T-helper 2 cell treated with Interferon-gamma antibody and Interleukin-4, amounts not matched to agents 100 ng/mL and 5 ng/mL, for 36 hours (primary cell): ENCODE measurements around the gene CCDC85B. TPM values are rescaled to one million over a fixed set of nuclear protein-coding genes. Genes with fewer than 3 reads are reported as not detected.

Source experiments
- intact Hi-C: fragments of 100-400 bp; cut with micrococcal nuclease; formaldehyde crosslinking; loops from one replicate; pipeline ENCODE4 v1.15.1; 2023
- total RNA-seq: library from RNA; stranded (reverse); gene quantifications from 2 replicates; pipeline ENCODE4 v1.2.3, GENCODE V29; 2022

The CCDC85B gene
- total RNA-seq, 1 donor from 2014 or later = 45.2 TPM

- intact Hi-C loops = loop anchor here (1.0 kb wide), 2 partner anchors 11 to 18 kb away; partner anchors contain the start of genes C11orf68, CCDC85B and DRAP1
Observed at GRCh38 chr11:65900899-65901180, 10.4 kb downstream of the CCDC85B start.

DNA sequence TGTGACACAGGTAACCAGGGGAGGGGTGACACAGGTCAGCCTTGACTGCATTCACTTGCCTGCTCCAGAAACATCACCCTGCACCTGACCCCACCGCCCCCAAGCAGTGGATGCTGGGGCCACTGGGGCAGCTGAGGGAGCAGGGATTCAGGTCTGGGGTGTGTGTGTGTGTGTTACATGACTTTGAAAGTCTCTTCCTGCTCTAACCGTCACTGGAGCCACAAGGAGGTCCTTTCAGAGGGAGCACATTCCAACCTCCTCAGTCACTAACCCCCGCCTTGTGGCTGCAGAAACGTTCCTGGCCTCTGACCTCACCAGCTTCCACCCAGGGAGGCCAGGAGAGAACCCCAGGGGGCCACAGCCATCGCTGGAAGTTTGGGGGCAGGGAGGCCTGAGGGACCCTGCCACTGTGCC, 12.6 kb downstream of the CCDC85B start:
- intact Hi-C loops = no loop called here

DNA sequence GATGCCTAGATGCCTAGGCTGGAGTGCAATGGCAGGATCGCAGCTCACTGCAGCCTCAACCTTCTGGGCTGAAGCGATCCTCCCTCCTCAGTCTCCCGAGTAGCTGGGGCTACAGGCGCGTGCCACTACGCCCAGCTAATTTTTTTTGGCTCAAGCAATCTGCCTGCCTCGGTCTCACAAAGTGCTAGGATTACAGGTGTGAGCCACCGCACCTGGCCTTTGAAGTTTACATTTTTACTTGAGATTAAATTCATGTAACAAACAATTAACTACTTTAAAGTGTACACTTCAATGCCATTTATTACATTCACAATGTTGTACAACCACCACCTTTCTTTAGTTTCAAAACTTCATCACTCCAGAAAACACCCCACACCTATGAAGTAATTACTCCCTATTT, 13.2 kb downstream of the CCDC85B start:
- intact Hi-C loops = no loop called here

GRCh38 chr11:65906602-65907001, 16.1 kb downstream of the CCDC85B start:
- intact Hi-C loops = no loop called here

GRCh38 chr11:65907878-65908277, 17.4 kb downstream of the CCDC85B start:
- intact Hi-C loops = no loop called here

GRCh38 chr11:65911682-65912568, 21.5 kb downstream of the CCDC85B start:
- intact Hi-C loops = no loop called here

DNA sequence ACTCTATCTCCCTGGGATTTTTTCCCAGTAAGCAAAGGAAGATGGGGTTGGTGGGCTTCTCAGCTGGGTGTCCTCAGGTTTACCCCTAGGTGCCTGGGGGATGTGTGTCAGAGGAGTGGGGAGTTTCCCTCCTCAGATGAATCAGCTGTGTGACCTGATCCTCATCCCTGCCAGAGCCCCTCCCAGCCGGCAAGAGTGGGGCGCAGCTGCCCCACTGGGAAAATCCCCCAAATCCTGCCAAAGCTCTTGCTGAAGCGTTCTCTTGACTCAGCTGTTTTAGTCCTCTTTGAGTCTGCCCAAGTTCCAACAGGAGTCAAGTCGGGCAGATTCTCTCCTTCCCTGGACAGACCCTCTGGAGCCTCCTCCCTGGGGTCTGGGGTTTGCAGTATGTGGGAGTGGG, 22.4 kb downstream of the CCDC85B start:
- intact Hi-C loops = no loop called here

- intact Hi-C loops = no loop called here
Observed at GRCh38 chr11:65915101-65915820, 24.8 kb downstream of the CCDC85B start.

GRCh38 chr11:65915821-65916251, 25.4 kb downstream of the CCDC85B start:
- intact Hi-C loops = no loop called here

DNA sequence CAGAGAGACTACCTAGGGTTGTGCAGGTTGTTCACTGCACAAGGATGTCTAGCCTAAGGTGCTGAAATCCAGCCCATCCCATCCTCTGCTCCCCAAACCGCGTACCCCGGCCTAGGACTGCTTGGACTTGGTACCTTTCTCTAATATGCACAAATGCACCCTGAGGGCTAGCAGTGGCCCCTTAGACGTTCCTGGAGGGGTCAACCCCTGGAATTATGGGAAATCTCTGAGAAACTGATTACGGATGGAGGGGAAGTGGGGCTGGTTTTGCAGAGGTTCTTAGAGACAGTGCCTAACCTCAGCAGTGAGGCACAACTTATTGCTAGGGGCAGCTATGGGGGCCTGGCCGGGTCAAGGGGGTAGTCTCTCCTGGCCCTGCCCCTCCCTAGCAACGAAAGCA, 25.9 kb downstream of the CCDC85B start:
- intact Hi-C loops = no loop called here

GRCh38 chr11:65917077-65917433, 26.6 kb downstream of the CCDC85B start:
- intact Hi-C loops = no loop called here

DNA sequence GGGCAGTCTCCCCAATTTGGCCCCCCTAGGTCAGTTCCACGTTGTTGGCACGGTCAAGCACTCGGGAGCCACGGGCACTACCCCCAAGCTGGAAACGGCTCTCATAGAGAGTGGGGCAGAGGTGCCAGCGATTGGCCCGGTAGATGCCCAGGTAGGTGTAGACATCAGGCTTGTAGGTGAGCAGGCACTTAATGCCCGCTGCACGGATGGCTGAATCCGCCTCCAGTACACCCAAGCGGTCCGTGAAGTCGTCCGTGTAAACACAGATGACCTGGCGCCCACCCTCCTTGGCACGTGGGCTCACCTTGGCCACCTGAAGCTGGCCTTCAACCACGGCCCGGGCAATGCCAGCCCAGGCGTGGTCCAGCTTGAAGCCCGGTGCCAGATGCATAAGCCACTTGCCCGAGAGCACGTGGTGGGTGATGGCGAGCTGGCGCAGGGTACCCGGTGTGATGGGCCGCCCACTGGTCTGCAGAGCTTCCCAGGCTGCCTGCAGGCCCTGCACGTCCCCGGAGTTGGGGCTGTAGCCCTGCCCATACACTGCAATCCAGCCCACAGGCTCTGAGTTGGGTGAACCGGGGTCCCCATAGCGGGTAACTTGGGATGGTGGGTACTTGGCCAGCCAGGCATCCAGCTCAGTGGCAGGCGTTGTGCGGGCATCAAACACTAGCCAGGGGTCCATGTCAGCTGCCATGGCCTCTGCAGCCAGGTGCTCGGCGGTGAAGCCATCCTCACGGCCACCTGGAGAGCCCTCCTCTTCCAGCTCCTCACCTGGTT, 27.1 kb downstream of the CCDC85B start:
- intact Hi-C loops = no loop called here

DNA sequence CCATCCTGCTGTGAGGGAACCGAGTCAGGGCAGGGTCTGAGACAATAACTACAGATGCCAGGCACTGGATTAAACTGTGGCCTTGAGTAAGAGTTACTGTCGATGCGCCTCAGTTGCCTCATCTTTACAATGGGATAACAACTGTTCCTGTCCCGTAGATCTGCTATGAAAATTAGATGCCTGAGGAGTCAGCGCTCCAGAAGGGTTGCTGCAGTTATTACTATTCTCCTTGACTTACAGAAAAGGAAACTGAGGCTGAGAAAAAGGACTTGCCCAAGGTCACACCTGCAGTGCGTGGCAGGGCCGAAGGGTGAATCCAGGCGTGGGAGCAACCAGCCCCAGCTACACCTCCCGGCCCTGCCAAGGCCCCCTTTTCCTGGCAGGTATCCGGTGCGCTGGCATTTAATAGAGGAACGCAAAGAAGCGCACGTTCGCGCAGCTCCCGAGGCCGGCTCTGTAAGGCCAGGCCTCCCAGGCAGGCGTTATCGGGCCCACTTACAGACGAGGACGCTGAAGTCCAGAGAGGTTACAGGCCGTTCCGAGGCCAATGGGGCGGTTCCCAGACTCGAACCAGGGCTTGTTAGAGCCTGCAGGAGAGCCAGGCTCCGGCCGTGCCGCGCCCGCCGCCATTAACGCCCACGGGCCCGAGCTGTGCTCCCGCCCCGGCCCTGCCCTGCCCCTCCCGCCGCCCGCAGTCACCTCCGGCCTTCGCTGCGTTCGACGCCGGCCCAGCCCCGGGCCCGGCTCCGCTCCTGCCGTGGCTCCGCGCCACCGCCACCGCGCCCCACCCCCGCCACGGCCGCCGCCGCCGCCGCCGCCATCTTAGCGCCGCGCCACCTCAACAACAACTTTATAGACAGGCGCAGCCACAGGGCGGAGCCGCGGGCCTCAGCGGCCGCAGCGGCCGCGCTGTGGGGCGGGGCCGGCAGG, 28.0 kb downstream of the CCDC85B start, which contains the start of gene C11orf68:
Gene C11orf68 (minus strand): TSS at position 852 of the 930 bp plus-strand sequence. CDS start 31 bp downstream, at position 821.
- intact Hi-C loops = loop anchor here (1.0 kb wide), 8 partner anchors 10 to 303 kb away; partner anchors contain the start of genes CFL1, FIBP, FOSL1 and PCNX3

- intact Hi-C loops = loop anchor here (1.0 kb wide), 8 partner anchors 9 to 304 kb away; partner anchors contain the start of genes CFL1, FIBP, FOSL1 and PCNX3
Observed at GRCh38 chr11:65919141-65919572, 28.7 kb downstream of the CCDC85B start, which contains the start of gene DRAP1. TSS of gene DRAP1 (plus strand) at chr11:65919426. CDS start at chr11:65919502, 76 bp downstream.

DNA sequence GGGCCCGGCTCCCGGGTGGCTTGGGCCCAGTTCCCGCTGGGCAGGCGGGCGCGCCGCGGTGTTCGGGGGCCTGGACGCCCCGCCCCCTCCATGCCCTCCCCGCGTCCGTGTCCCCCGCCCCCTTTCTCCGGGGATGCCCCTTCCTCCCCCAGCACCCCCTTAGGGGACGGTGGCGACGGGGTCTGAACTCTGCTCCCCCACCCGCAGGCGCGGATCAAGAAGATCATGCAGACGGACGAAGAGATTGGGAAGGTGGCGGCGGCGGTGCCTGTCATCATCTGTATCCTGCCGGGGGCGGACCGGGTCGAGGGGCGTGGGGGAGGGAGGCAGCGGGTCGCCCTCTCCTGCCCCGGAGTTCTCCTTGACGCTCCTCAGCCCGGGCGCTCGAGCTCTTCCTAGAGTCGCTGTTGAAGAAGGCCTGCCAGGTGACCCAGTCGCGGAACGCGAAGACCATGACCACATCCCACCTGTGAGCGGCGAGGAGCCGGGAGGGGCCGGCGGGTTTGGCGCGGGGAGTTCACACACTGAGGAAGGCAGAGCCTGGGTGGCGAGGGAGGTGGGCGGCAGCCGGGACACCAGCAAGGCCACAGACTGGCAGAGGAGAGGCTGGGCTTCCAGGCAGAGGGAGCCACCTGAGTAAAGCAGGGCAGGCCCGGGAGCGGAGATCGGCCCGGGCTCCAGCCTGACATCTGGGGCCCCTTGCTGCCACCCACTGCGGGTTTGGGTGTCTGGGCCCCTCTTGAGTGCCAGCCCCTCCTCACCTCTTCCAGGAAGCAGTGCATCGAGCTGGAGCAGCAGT, 29.3 kb downstream of the CCDC85B start:
- intact Hi-C loops = loop anchor here (1.0 kb wide), 8 partner anchors 9 to 304 kb away; partner anchors contain the start of genes CFL1, FIBP, FOSL1 and PCNX3

DNA sequence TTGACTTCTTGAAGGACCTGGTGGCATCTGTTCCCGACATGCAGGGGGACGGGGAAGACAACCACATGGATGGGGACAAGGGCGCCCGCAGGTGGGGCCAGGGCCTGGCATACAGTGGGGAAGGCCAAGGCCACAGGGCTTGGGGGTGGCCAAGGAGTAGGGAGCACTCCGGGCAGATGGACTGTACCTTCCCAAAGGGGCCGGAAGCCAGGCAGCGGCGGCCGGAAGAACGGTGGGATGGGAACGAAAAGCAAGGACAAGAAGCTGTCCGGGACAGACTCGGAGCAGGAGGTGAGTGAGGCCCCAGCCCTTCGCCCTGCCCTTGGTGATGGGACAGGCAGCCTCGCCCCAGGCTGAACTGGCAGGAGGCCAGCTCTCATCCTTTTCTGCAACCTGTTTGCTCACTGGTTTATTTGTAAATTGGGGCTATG, 29.9 kb downstream of the CCDC85B start:
- intact Hi-C loops = no loop called here

DNA sequence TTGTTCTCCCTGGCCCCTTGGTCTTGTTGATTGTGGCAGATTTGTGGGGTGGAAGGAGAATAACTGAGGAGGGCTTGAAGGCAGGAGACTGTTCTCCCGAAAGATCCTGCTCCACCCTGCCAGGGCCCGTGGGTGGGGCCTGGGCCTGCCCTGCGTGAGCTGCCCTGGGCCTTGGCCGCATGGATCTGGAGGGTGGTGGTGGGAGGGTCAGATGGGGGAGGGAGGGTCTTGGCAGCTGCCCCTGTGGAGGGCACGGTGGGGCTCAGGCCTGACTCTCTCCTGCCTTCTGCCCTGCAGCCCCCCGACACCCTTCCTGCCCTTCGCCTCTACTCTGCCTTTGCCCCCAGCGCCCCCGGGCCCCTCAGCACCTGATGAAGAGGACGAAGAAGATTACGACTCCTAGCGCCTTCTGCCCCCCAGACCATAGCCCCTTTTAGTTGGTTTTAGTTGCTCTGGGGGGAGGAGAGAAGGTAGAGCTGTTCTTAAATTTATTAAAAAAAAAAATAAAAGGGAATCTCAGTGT, 30.6 kb downstream of the CCDC85B start:
- intact Hi-C loops = no loop called here

GRCh38 chr11:65921876-65922275, 31.4 kb downstream of the CCDC85B start:
- intact Hi-C loops = no loop called here

GRCh38 chr11:65922565-65922964, 32.1 kb downstream of the CCDC85B start:
- intact Hi-C loops = no loop called here
